GM12892 (cell line): Measurements from ENCODE around the gene B9D1.

Source experiments
- POLR2A ChIP-seq: IDR thresholded peaks from 2 replicates; pipeline ENCODE4 v1.6.1; 2011; ENCODE audit warnings: low read depth, low read length, control low read depth
- POLR2AphosphoS5 ChIP-seq: IDR thresholded peaks from 2 replicates; pipeline ENCODE4 v1.6.1; 2011; ENCODE audit warnings: low read depth, low read length, control low read depth
- TAF1 ChIP-seq: IDR thresholded peaks from 2 replicates; pipeline ENCODE4 v1.6.1; 2011; ENCODE audit warnings: low read depth, mild to moderate bottlenecking, control low read depth, low read length, borderline replicate concordance

DNA sequence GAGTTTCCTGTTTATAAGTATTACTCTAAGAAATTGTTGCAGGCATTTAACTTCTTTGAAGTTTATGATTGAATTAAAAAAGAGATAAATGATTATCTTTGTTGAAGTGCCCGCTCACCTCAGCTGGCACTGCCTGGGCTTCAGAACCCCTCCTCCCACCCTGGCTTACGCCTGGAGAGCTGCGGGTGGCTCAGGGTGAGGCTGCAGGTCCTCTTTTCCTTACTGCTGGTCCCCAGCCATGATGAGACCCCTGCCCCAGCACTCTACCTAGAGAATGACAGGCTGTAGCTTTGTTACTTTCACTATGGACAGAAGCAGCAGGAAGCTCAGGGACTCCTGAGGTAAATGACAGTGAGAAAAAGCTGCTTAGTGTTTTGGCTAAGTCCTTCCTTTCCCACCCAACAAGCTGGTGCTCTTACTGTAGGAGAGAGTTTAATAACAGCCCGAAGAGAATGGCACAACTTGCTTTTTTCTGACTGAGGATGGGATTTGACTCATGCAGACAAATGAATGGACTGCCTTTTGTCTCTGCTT lies 63.2 kb downstream of the B9D1 start:
- TF ChIP-seq POLR2AphosphoS5 (no peak), POLR2A (no peak), TAF1 (no peak)
